Activated naive CD4-positive, alpha-beta T cell treated with anti-CD3 and anti-CD28 coated beads for 36 hours (primary cell): ENCODE results near the gene MGLL. TPM values are rescaled to one million over a fixed set of nuclear protein-coding genes. Genes with fewer than 3 reads are reported as not detected.

Source experiments
- CTCF ChIA-PET: fragments of 350-600 bp; sonication (Branson Sonifier 250); formaldehyde crosslinking; loops from one replicate; lab custom pipeline; 2021; ENCODE audit warnings: antibody characterized with exemption; lab: Charles Lee
- DNase-seq: peaks from one replicate; pipeline ENCODE4 v3.0.0-alpha.2; 2020
- H3K27ac Mint-ChIP-seq: one replicate; pipeline ENCODE4 v1.8.0; 2021; ENCODE audit warnings: mild to moderate bottlenecking, mixed read lengths
- H3K27me3 Mint-ChIP-seq: one replicate; pipeline ENCODE4 v1.8.0; 2021; ENCODE audit warnings: low read depth, mixed read lengths
- H3K36me3 Mint-ChIP-seq: one replicate; pipeline ENCODE4 v1.8.0; 2021; ENCODE audit warnings: low read depth, mixed read lengths
- H3K4me1 Mint-ChIP-seq: one replicate; pipeline ENCODE4 v1.8.0; 2021; ENCODE audit warnings: low read depth, mixed read lengths
- H3K4me3 Mint-ChIP-seq: one replicate; pipeline ENCODE4 v1.8.0; 2021; ENCODE audit warnings: mild to moderate bottlenecking, moderate library complexity, mixed read lengths
- H3K9me3 Mint-ChIP-seq: one replicate; pipeline ENCODE4 v1.8.0; 2021; ENCODE audit warnings: mixed read lengths
- intact Hi-C: fragments of 100-400 bp; cut with micrococcal nuclease; formaldehyde crosslinking; loops from one replicate; pipeline ENCODE4 v1.15.1; 2023
- total RNA-seq, 2 experiments: library from RNA; stranded (reverse); gene quantifications; one replicate each; pipeline ENCODE4 v1.2.3, GENCODE V29; 2021

The MGLL gene
- total RNA-seq, 2 experiments from 2014 or later = 0.14 to 0.25 TPM

- no peak for DNase-seq
- Mint-ChIP-seq H3K36me3 (no peaks in the 10 kb centered on the region), H3K4me3 (no peak overlapping the region), H3K4me1 (peaks cover 19% of the 10 kb centered on the region), H3K27ac (no peak overlapping the region), H3K9me3 (no peaks in the 10 kb centered on the region), H3K27me3 (no peaks in the 10 kb centered on the region)
- CTCF ChIA-PET = interaction anchor here (0.9 kb wide), 1 partner anchor 79 kb away, joined by 3 read pairs; no protein-coding TSS in a partner anchor
- intact Hi-C loops = loop anchor here (10.0 kb wide), 1 partner anchor 1437 kb away; no protein-coding TSS in a partner anchor
Measured at GRCh38 chr3:127677541-127678314, 144.6 kb downstream of the MGLL start.

GRCh38 chr3:127676921-127677351 is 145.4 kb downstream of the MGLL start:
- Mint-ChIP-seq H3K4me3 (no peak overlapping the region), H3K4me1 (peaks cover 19% of the 10 kb centered on the region), H3K36me3 (no peaks in the 10 kb centered on the region), H3K27me3 (no peaks in the 10 kb centered on the region), H3K27ac (no peak overlapping the region), H3K9me3 (no peaks in the 10 kb centered on the region)
- CTCF ChIA-PET = interaction anchor here (0.9 kb wide), 1 partner anchor 78 kb away, joined by 3 read pairs; no protein-coding TSS in a partner anchor
- intact Hi-C loops = loop anchor here (10.0 kb wide), 1 partner anchor 1438 kb away; no protein-coding TSS in a partner anchor
- DNase-seq = no peak

DNA sequence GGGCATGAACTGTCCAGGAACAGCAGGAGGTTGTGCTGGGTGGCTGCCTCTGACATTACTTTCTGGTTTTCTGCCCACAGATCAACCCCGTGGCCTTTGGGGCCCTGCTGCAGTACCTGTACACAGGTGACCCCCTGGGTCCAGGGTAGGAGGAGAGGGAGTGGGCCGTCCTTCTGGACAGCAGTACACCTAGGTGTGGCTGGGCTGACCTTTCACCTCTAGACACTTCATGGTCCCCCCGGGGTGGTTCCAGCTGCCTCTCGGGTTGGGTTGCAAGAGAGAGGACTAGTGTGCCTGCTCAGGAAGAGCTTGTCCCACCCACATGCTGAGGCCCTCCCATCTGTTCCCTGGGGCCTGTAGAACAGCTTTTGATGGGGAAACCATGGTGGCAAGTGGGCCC is 145.9 kb downstream of the MGLL start:
- CTCF ChIA-PET = interaction anchor here (0.9 kb wide), 1 partner anchor 77 kb away, joined by 3 read pairs; no protein-coding TSS in a partner anchor
- H3K4me3 Mint-ChIP-seq = no peak overlapping the region
- intact Hi-C loops = loop anchor here (10.0 kb wide), 1 partner anchor 1438 kb away; no protein-coding TSS in a partner anchor
- no peaks in the 10 kb centered on the region for H3K9me3 Mint-ChIP-seq
- H3K27ac Mint-ChIP-seq = no peak overlapping the region
- H3K36me3 Mint-ChIP-seq = no peaks in the 10 kb centered on the region
- peaks cover 19% of the 10 kb centered on the region for H3K4me1 Mint-ChIP-seq
- H3K27me3 Mint-ChIP-seq = no peaks in the 10 kb centered on the region
- DNase-seq = no peak

GRCh38 chr3:127675651-127676391 is 146.5 kb downstream of the MGLL start:
- intact Hi-C loops = loop anchor here (10.0 kb wide), 1 partner anchor 1439 kb away; no protein-coding TSS in a partner anchor
- H3K36me3 Mint-ChIP-seq = no peaks in the 10 kb centered on the region
- no peaks in the 10 kb centered on the region for H3K9me3 Mint-ChIP-seq
- no peak for DNase-seq
- CTCF ChIA-PET = interaction anchor here (0.5 kb wide), 1 partner anchor 13 kb away, joined by 3 read pairs; no protein-coding TSS in a partner anchor
- H3K27me3 Mint-ChIP-seq = no peaks in the 10 kb centered on the region
- no peak overlapping the region for H3K4me3 Mint-ChIP-seq
- H3K27ac Mint-ChIP-seq = no peak overlapping the region
- H3K4me1 Mint-ChIP-seq = peaks cover 22% of the 10 kb centered on the region

DNA sequence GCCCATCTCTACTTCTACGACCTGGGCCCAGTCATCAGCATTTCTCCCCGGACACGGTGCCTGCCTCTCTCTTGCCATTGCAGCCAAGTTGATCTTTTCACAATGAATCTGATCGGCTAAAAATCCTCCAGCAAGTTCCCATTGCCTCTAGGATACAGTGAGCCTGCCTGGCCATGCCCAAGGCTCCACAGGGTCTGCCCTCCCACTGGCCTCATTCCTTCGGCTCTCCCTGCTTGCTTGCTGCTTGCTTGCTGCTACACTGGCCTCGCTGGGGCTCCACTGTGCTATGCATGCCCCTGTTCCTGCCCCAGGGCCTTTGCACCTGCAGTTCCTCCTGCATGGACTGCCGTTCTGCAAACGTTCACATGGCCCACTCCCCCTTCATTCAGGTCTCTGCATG is 147.5 kb downstream of the MGLL start:
- DNase-seq = no peak
- Mint-ChIP-seq H3K9me3 (no peaks in the 10 kb centered on the region), H3K4me1 (peaks cover 22% of the 10 kb centered on the region), H3K4me3 (no peak overlapping the region), H3K36me3 (no peaks in the 10 kb centered on the region), H3K27ac (no peak overlapping the region), H3K27me3 (no peaks in the 10 kb centered on the region)
- intact Hi-C loops = loop anchor here (5.0 to 10.0 kb wide), 2 partner anchors 448 to 1440 kb away; partner anchors contain the start of gene RUVBL1
- CTCF ChIA-PET = no interaction called here

DNA sequence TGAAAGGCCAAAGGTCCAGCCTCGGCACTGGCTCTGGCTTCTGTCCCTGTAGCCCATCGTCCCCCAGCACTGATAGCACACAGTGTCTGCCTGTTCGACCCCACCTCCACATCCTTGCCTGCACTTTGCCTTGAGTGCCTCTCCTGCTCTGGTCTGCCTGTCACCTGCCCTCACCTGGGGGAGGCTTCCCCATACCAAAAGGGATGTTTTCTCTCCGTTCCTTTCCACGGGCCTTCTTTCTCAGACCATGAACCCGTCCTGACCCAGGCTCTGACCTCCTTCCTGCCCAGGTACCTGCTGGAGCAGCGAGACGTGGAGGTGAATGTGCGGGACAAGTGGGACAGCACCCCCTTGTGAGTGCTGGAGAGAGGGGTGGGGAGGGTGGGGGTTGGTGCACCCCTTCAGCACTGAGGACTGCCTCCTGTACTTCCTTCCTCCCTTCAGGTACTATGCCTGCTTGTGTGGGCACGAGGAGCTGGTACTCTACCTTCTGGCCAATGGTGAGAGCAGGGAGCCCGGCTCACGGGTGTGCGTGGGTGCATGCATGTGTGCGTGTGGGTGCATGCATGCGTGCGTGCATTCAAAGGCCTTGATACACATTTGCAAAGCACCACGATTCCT is 148.1 kb downstream of the MGLL start:
- intact Hi-C loops = loop anchor here (5.0 to 10.0 kb wide), 2 partner anchors 448 to 1441 kb away; partner anchors contain the start of gene RUVBL1
- CTCF ChIA-PET = no interaction called here
- DNase-seq = no peak
- H3K4me1 Mint-ChIP-seq = peaks cover 22% of the 10 kb centered on the region
- peak overlapping the region; percentile 79 for H3K4me3 Mint-ChIP-seq
- peak overlapping the region; percentile 66 for H3K27ac Mint-ChIP-seq
- H3K27me3 Mint-ChIP-seq = no peaks in the 10 kb centered on the region
- H3K36me3 Mint-ChIP-seq = no peaks in the 10 kb centered on the region
- H3K9me3 Mint-ChIP-seq = no peaks in the 10 kb centered on the region

DNA sequence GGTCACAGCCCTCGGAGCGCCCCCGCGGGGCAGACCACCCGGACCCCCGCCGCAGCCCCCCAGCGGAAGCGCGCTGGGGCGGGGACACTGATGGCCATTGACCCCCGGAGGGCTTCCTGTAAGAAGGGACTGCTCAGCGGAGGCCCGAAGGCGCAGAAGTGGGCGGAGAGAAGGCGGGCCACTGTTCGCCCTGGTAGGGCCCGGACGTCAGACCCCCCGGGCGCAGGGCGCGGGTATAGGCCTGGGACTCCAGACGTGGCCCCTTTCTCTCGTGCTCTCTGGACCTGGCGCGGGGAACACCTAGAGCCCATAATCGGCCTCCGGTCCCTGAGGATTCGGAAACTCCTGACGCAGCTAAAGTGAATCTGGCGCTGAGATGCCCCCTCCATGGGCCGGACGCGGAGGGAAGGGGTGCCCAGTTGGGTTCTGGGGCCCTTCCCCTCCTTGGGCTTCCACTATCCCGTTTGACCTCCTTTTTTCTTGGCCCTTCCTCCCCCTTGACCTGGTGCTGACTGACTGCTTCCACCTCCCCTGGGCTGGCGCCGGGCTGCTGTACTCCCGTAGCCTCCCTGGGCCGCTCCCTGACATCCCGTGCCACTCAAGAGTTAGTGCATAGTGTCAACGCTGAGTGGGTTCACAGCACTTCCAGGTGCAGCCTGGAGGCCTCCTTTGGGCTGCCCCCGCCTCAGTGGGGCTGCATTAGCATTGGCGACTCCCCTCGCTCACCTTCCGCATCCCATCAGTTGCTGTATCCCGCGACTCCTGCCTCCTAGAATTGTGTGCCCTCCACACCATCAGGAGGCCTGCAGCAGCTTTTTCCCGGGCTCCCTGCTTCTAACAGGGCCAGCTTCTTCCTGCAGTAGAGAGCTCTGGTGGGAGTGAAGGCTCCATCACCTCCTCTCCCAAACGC is 148.9 kb downstream of the MGLL start:
- peak overlapping the region; percentile 79 for H3K4me3 Mint-ChIP-seq
- H3K27me3 Mint-ChIP-seq = no peaks in the 10 kb centered on the region
- peak overlapping the region; percentile 66 for H3K27ac Mint-ChIP-seq
- H3K4me1 Mint-ChIP-seq = peaks cover 22% of the 10 kb centered on the region
- no peaks in the 10 kb centered on the region for H3K36me3 Mint-ChIP-seq
- intact Hi-C loops = loop anchor here (2.0 to 10.0 kb wide), 3 partner anchors 379 to 1441 kb away; partner anchors contain the start of genes RUVBL1 and SEC61A1
- CTCF ChIA-PET = no interaction called here
- DNase-seq = peak; percentile 57
- H3K9me3 Mint-ChIP-seq = no peaks in the 10 kb centered on the region

DNA sequence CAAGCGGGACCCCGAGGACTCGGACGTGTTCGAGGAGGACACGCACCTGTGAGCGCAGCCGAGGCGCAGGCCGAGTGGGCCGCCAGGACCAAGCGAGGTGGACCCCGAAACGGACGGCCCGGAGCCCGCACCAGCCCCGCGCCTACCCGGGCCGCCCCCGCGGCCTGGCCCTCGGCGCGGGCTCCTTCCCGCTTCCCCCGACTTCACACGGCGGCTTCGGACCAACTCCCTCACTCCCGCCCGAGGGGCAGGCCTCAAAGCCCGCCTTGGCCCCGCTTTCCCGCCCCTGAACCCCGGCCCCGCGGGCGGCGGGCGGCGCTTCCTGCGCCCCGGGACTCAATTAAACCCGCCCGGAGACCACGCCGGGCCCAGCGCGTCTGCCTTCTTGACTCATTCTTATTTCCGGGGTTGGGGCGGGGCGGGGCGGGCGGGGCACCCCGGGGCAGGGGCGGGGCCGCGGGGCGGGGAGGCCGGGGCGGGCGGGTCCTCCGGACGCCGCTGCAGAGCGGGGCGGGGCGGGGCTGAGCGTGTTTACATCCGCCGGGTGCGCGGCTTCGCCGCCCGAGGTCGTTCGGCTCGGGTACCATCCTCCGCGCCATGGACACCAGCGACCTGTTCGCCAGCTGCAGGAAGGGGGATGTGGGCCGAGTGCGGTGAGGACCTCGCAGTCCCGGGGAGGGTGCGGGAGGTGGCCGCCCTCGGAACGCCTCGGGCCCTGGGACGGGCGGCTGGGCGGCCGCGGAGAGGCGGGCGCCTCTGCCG is 149.7 kb downstream of the MGLL start, which contains the start of gene ABTB1:
ABTB1 (plus strand) TSS at position 524 of the 762 bp plus-strand sequence; CDS start at position 598, 74 bp downstream.
- no peaks in the 10 kb centered on the region for H3K27me3 Mint-ChIP-seq
- CTCF ChIA-PET = interaction anchor here (0.6 to 1.5 kb wide), 2 partner anchors 25 to 26 kb away, joined by 5 read pairs; no protein-coding TSS in a partner anchor
- peak within 1 kb of the TSS; percentile 87 for H3K27ac Mint-ChIP-seq
- intact Hi-C loops = loop anchor here (1.0 to 10.0 kb wide), 7 partner anchors 74 to 1442 kb away; partner anchors contain the start of genes MCM2, RUVBL1, SEC61A1 and TPRA1
- H3K4me1 Mint-ChIP-seq = peaks cover 20% of the 10 kb centered on the region
- no peaks in the 10 kb centered on the region for H3K9me3 Mint-ChIP-seq
- peak within 1 kb of the TSS; percentile 86 for H3K4me3 Mint-ChIP-seq
- no peaks in the 10 kb centered on the region for H3K36me3 Mint-ChIP-seq
- peak; percentile 89 for DNase-seq

DNA sequence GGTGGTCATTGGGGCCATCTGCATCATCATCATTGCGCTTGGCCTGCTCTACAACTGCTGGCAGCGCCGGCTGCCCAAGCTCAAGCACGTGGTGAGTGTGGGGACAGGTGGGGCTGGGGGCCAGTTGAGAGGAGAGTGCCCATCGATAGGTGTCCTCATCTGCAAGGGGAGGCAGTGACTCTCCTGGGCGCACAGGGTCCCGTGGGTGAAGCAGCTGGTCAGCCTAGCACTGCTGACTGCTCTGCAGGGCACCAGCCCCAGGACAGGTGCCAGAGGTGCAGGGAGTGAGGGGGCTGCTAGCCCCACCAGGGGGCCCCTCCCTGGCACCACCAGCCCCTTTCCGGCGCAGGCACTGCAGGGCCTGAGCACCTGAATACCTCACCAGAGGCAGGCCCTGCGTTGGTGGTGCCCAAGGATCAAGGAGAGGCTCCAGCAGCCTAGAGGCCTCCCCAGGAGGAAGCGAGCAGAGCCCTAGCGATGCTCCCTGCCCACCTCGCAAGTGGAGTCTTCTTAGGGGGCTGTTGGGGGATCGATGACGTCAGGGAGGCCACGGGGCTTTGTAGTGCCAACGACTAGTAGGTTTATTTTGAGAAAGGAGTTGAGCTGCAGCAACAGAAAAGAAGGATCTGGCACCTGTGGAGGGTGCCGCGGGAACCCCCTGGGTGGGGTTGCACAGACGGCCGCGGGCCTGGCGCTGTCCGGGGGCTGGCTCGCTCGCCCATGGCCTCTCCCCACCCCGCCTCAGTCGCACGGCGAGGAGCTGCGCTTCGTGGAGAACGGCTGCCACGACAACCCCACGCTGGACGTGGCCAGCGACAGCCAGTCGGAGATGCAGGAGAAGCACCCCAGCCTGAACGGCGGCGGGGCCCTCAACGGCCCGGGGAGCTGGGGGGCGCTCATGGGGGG is 150.5 kb downstream of the MGLL start:
- Mint-ChIP-seq H3K4me3 (peak overlapping the region; percentile 86), H3K27me3 (no peaks in the 10 kb centered on the region), H3K4me1 (peaks cover 20% of the 10 kb centered on the region), H3K27ac (peak overlapping the region; percentile 87), H3K9me3 (no peaks in the 10 kb centered on the region), H3K36me3 (no peaks in the 10 kb centered on the region)
- DNase-seq = peak; percentile 38
- intact Hi-C loops = loop anchor here (1.0 to 10.0 kb wide), 7 partner anchors 73 to 1443 kb away; partner anchors contain the start of genes MCM2, RUVBL1, SEC61A1 and TPRA1
- CTCF ChIA-PET = interaction anchor here (0.6 to 1.5 kb wide), 4 partner anchors 24 to 97 kb away, joined by 3 to 5 read pairs (median 4); no protein-coding TSS in a partner anchor
